GM06990 (cell line): ENCODE measurements around the gene PLLP.
A peak's percentile ranks its signal among the peaks of the same experiment; 100 is the strongest.

Source experiments
- DNase-seq: peaks from one replicate; pipeline ENCODE4 v3.0.0-alpha.2; 2011; ENCODE audit not compliant: insufficient read length; ENCODE audit errors: extremely low read depth
- H3K27me3 ChIP-seq: replicated peaks from 2 replicates; pipeline ENCODE4 v1.6.0; 2011; ENCODE audit warnings: low read length; ENCODE audit not compliant: control insufficient read depth, insufficient read depth
- H3K36me3 ChIP-seq: 2 replicates; pipeline ENCODE4 v1.5.1; 2011; ENCODE audit warnings: low read length; ENCODE audit not compliant: control insufficient read depth, insufficient read depth
- H3K4me3 ChIP-seq: replicated peaks from 2 replicates; pipeline ENCODE4 v1.5.1; 2011; ENCODE audit warnings: low read depth, mild to moderate bottlenecking, control low read depth, low read length
- CTCF ChIP-seq: IDR thresholded peaks from 2 replicates; pipeline ENCODE4 v1.5.1; 2011; ENCODE audit warnings: low read length, control low read depth, mild to moderate bottlenecking, inconsistent platforms; ENCODE audit not compliant: insufficient read depth, poor library complexity, severe bottlenecking

PLLP gene

GRCh38 chr16:57260294-57260929 lies 24.1 kb downstream of the PLLP start:
- no peak for TF ChIP-seq CTCF
- DNase-seq, result peak; percentile 67
- Histone ChIP-seq H3K27me3 (no peaks in the 10 kb centered on the region), H3K4me3 (peak overlapping the region; percentile 44), H3K36me3 (no peaks in the 10 kb centered on the region; the same call in 1 of the 2 replicates)

GRCh38 chr16:57258910-57259475 lies 25.5 kb downstream of the PLLP start:
- Histone ChIP-seq H3K27me3 (no peaks in the 10 kb centered on the region), H3K4me3 (no peak overlapping the region), H3K36me3 (peaks cover 3% of the 10 kb centered on the region)
- DNase-seq, result no peak
- no peak for TF ChIP-seq CTCF

- no peak overlapping the region for H3K4me3 ChIP-seq
- no peaks in the 10 kb centered on the region for H3K27me3 ChIP-seq
- H3K36me3 ChIP-seq, result peaks cover 3% of the 10 kb centered on the region
- DNase-seq, result no peak
- TF ChIP-seq CTCF, result no peak
These were observed 26.1 kb downstream of the PLLP start for GRCh38 chr16:57258226-57258909.

- no peak for TF ChIP-seq CTCF
- H3K27me3 ChIP-seq, result no peaks in the 10 kb centered on the region
- peaks cover 4% of the 10 kb centered on the region for H3K36me3 ChIP-seq
- no peak for DNase-seq
- H3K4me3 ChIP-seq, result no peak overlapping the region
These were observed 26.9 kb downstream of the PLLP start for GRCh38 chr16:57257455-57258070.

GRCh38 chr16:57256601-57257395 lies 27.7 kb downstream of the PLLP start:
- DNase-seq, result no peak
- no peak for TF ChIP-seq CTCF

More at GRCh38 chr16:57256601-57257395, 27.7 kb downstream of the PLLP start:
- peaks cover 9% of the 10 kb centered on the region for H3K36me3 ChIP-seq
- no peak overlapping the region for H3K4me3 ChIP-seq
- H3K27me3 ChIP-seq, result no peaks in the 10 kb centered on the region
